Lower leg skin (tissue), 4 donors: Measurements from ENCODE around the gene ACTN4. TPM values are rescaled to one million over a fixed set of nuclear protein-coding genes. Genes with fewer than 3 reads are reported as not detected.

ENCODE experiments used
- DNase-seq, 2 donors: peaks; one replicate each; pipeline ENCODE4 v3.0.0-alpha.2; 2019; ENCODE audit warnings: low spot score in 2 of 2
- H3K4me3 ChIP-seq: fragments of 200-600 bp; sonication (generic); 2 replicates; pipeline ENCODE4 v1.5.1; 2017; ENCODE audit warnings: mild to moderate bottlenecking, low read depth; ENCODE audit not compliant: poor library complexity, severe bottlenecking
- CTCF ChIP-seq, 3 donors: fragments of 450-650 bp; IDR thresholded peaks; one replicate each; pipeline ENCODE4 v1.5.1; 2016; ENCODE audit warnings: antibody characterized with exemption in 3 of 3, mild to moderate bottlenecking in 3 of 3, moderate library complexity in 2 of 3
- POLR2A ChIP-seq, 2 donors: fragments of 450-650 bp; IDR thresholded peaks; one replicate each; pipeline ENCODE4 v1.6.1; 2016 to 2017; ENCODE audit warnings: antibody characterized with exemption in 2 of 2, mild to moderate bottlenecking in 1 of 2, moderate library complexity in 1 of 2
- WGBS, 2 donors: methylation state at CpG; one replicate each; pipeline ENCODE4 v1.1.5; 2018; 5-methylcytosine and 5-hydroxymethylcytosine counted together
- intact Hi-C: fragments of 100-400 bp; cut with DNase I; formaldehyde crosslinking; loops from one replicate; pipeline ENCODE4 v1.15.0; 2023; ENCODE audit warnings: low total_unique reads
- total RNA-seq, 4 donors: library from RNA; depleted of rRNA; stranded (reverse); fragments of >200 nt; gene quantifications; one replicate each; pipeline ENCODE4 v1.1.0, GENCODE V29; 2016

The ACTN4 gene
- total RNA-seq, 4 donors from 2014 or later = 411 to 572 (median 469) TPM

GRCh38 chr19:38704488-38705026 is 57.1 kb downstream of the ACTN4 start:
- H3K4me3 ChIP-seq = no peak overlapping the region
- intact Hi-C loops = no loop called here
- 92 to 95% methylated on average over 13 of the region's 13 CpGs for WGBS, 2 donors
- no peak for TF ChIP-seq POLR2A (IDR thresholded peaks at IDR 0.05)
- TF ChIP-seq CTCF (IDR thresholded peaks at IDR 0.05) = no peak
- DNase-seq = no peak

GRCh38 chr19:38705197-38706019 is 58.0 kb downstream of the ACTN4 start:
- WGBS, 2 donors = 81 to 82% methylated on average over 15 to 17 of the region's 22 CpGs
- intact Hi-C loops = no loop called here
- DNase-seq = no peak
- no peak for TF ChIP-seq CTCF (IDR thresholded peaks at IDR 0.05)
- no peak for TF ChIP-seq POLR2A (IDR thresholded peaks at IDR 0.05)
- H3K4me3 ChIP-seq = no peak overlapping the region

- DNase-seq = no peak
- H3K4me3 ChIP-seq = no peak overlapping the region
- intact Hi-C loops = no loop called here
- WGBS, 2 donors = 83 to 85% methylated on average over 15 to 16 of the region's 16 CpGs
- no peak for TF ChIP-seq CTCF (IDR thresholded peaks at IDR 0.05)
- no peak for TF ChIP-seq POLR2A (IDR thresholded peaks at IDR 0.05)
Measured at GRCh38 chr19:38706792-38707511, 59.5 kb downstream of the ACTN4 start.

GRCh38 chr19:38707512-38708114 is 60.2 kb downstream of the ACTN4 start:
- intact Hi-C loops = no loop called here
- no peak overlapping the region for H3K4me3 ChIP-seq
- no peak for DNase-seq
- TF ChIP-seq POLR2A (IDR thresholded peaks at IDR 0.05) (no peak), CTCF (IDR thresholded peaks at IDR 0.05) (no peak)
- WGBS, 2 donors = 70 to 72% methylated on average over 8 to 10 of the region's 10 CpGs

- no peak for DNase-seq
- no peak overlapping the region for H3K4me3 ChIP-seq
- WGBS, 2 donors = 81 to 87% methylated on average over 9 to 10 of the region's 10 CpGs
- intact Hi-C loops = no loop called here
- no peak for TF ChIP-seq CTCF (IDR thresholded peaks at IDR 0.05)
- TF ChIP-seq POLR2A (IDR thresholded peaks at IDR 0.05) = no peak
Measured at GRCh38 chr19:38708413-38709024, 61.1 kb downstream of the ACTN4 start.
